ENCODE measurements around the gene ELOA2.

GRCh38 chr18:47035156-47035671 lies at the start of gene ELOA2:
- TF ChIP-seq POLR2AphosphoS5 (IDR thresholded peaks at IDR 0.05), result no peak
- TF ChIP-seq POLR2A (IDR thresholded peaks at IDR 0.05), result no peak

All from breast epithelium (tissue), 3 donors.